ENCODE results near the gene SOX13.
"Not testable (repeated sequence)": the region's sequence is repeated elsewhere in the genome, so short reads cannot be mapped to it uniquely, and the experiment has no call there.

Gene SOX13

GRCh38 chr1:204087893-204088528 lies 15.1 kb downstream of the SOX13 start:
- DNase-seq (ENCODE audit: low spot score): no peak

- DNase-seq (ENCODE audit: low spot score): no peak
Measured at GRCh38 chr1:204088596-204088995, 15.7 kb downstream of the SOX13 start.

GRCh38 chr1:204089044-204089751 lies 16.3 kb downstream of the SOX13 start:
- peak; percentile 37 for DNase-seq (ENCODE audit: low spot score)

- DNase-seq (ENCODE audit: low spot score): not testable (repeated sequence)
Measured at GRCh38 chr1:204090132-204090531, 17.2 kb downstream of the SOX13 start.

GRCh38 chr1:204091066-204091465 lies 18.2 kb downstream of the SOX13 start:
- no peak for DNase-seq (ENCODE audit: low spot score)

DNA sequence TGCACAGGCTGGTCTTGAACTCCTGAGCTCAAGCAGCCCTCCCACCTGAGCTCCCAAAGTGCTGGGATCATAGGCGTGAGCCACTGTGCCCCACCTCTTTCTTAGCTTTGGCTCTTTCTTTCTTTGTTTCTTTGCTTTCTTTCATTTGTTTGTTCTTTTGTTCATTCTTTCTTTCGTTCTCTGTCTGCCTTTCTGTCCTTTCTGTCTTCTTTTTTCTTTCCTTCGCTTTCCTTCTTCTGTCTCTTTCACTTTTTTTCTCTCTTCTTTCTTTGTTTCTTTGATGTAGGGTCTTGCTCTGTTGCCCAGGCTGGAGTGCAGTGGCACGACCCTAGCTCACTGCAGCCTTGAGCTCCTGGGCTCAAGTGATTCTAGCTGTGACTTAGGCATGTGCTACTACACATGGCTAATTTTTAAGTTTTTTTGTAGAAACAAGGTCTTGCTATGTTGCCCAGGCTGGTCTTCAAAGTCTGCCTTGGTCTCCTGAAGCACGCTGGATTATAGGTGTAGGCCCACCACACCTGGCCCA lies 18.9 kb downstream of the SOX13 start:
- DNase-seq (ENCODE audit: low spot score): no peak

- no peak for DNase-seq (ENCODE audit: low spot score)
Measured at GRCh38 chr1:204092632-204093420, 19.9 kb downstream of the SOX13 start.

GRCh38 chr1:204093421-204093717 lies 20.5 kb downstream of the SOX13 start:
- no peak for DNase-seq (ENCODE audit: low spot score)

DNA sequence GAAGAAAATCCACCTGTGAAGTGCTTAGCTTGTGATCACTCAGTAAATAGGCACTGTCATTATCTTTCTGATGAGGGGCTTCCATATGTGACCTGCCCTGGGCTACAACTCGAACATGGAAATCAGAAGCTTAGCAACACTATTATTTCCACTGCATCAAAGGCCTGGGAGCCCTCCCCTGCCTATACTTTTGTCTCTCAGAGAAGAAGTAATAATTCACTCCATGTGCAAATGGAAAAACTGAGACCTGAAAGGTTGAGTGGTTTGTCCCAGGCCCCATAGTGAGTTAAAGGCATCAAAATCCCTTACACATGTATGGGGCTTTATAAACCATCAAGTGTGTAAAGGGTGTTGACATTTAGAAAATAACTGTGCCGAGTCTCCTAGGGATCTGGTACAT lies 20.9 kb downstream of the SOX13 start:
- no peak for DNase-seq (ENCODE audit: low spot score)

DNA sequence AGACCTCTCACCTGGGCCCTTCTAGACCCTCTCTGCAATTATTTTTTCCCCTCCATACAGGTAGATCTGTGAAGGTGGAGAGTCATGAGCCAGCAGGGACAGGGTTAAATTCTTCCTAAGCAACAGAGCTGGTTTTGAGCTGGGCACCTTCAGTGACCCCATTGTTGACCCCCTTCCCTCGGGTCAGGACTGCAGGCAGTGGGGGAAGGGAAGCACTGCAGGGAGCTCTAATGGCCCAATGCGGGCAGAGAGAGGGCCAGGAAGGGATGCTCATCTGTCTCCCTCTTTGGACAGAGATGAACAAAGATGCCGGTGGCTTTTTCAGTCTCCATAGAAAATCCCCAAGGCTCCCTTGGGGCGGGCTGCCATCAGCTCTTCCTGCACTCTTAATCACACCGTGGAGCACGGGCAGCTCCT lies 21.4 kb downstream of the SOX13 start:
- no peak for DNase-seq (ENCODE audit: low spot score)

GRCh38 chr1:204094856-204095634 lies 22.1 kb downstream of the SOX13 start:
- DNase-seq (ENCODE audit: low spot score): no peak

DNA sequence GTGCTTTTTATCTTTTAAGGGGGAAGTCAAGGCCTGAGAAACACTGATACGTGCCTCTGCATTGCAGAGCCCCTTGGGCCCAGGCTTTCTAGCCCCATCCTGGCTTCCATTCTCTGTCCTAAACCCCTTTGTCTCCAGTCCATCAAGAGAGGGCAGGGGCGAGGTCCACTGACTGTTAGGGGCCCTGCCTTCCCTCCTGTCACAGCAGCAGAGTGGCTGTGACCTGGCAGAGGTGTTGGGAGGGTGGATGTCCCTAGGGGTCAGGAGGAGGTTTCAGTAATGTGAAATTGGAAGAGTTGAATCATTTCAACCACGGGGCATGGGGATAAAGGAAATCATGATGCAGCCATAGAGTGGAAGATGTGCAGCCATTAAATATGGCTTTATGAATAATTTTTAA lies 24.0 kb downstream of the SOX13 start:
- no peak for DNase-seq (ENCODE audit: low spot score)

GRCh38 chr1:204098683-204099082 lies 25.8 kb downstream of the SOX13 start:
- no peak for DNase-seq (ENCODE audit: low spot score)

- DNase-seq (ENCODE audit: low spot score): not testable (repeated sequence)
Measured at GRCh38 chr1:204099754-204100153, 26.8 kb downstream of the SOX13 start.

- DNase-seq (ENCODE audit: low spot score): no peak
Measured at GRCh38 chr1:204102029-204102611, 29.2 kb downstream of the SOX13 start.

DNA sequence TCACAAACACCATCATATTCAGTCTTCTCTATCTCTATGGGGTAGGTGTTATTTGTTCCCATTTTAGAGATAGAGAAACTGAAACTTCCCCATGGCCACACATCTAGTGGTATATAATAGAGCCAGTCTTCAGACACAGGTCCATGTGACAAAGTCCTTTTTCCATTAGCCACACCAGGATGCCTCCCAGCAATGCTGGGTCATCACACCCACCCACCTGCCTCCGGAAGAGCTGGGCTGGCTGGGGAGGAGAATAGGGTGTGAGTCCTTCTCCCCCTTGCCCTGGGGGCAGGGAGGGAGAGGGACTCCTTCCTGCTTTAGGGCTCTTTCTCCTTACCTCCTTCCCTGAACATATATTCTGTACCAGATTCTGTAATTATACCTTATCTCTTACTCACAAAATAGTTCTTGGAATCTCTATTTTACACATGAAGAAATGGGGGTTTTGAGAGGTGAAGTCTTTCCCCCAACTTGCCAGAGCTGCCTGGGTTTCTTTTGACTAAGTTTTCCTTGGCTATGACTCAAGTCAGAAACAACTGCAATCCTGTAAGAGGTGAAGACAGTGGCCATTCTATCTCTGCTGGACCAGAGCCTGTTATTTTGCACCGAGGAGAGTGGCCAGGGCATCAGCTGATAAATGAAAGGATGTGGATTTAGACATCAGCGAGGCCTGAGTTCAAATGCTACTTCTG lies 30.0 kb downstream of the SOX13 start:
- DNase-seq (ENCODE audit: low spot score): no peak

DNA sequence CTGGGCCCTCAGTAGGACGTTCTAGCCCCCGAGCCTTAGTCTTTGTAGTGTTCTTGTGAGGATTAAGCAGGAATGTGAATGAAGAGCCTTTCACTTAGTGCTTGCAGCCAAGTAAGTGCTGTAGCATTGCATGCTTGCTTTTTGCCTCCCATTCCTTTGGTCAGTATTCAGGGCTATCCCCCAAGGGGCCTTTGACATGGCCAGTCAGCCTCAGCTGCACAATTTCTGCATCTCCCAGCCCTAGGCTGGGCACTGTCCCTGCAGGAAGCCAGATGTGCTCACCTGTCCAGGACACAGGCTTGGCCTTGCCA lies 30.5 kb downstream of the SOX13 start:
- DNase-seq (ENCODE audit: low spot score): no peak

DNA sequence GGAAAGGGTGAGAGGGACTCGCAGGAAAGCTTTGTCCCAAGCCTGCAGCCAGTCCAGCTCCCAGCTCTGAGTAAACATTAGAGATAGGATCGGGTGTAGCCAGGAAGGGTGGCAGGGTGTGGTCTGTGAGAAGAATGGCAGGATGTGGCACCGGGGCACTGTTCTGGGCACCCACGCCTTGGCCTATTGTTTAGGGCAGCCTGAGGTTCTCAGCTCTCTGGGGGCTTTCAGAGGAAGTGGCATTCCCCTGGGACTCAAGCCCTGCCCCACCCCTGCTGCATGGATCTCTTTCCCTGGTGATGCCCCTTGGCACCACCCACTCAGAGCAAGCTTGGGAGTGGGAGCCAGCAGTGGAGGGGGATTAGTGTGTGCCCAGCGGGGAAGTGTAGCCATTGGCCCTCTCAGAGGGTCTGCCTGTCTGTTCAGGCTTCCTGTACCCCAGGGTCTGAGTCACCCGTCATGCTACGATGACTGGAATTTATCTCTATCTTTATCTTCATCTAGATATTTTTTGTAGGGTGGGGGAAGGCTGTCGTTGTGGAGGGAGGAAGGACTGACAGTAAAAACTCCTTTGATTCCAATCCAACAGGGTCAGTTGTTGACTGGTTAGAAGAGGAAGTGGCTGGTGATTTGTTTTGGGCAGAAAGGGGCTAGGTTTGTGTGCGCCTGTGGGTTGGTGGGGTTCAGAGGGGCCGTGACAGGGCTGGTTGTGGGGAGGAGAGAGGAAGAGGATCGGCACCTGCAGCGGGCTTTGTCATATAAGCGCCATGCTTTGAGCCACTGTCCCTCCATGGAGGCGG lies 31.6 kb downstream of the SOX13 start:
- no peak for DNase-seq (ENCODE audit: low spot score)

DNA sequence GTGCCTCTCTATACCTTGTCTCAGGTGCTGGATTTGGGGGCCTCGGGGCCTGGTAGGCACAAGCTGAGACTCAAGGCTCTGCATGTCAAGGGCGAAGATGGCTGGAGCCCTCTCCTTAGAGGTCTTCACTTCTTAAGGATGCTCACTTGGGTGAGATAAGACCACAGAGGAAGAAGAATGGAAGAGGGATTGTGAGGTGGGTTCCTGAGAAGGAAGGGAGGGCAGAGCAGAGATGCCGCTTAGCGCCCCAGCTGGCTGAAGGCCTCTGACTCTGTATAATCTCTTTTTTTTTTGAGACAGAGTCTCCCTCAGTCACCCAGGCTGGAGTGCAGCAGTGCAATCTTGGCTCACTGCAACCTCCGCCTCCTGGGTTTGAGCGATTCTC lies 32.2 kb downstream of the SOX13 start:
- no peak for DNase-seq (ENCODE audit: low spot score)

DNA sequence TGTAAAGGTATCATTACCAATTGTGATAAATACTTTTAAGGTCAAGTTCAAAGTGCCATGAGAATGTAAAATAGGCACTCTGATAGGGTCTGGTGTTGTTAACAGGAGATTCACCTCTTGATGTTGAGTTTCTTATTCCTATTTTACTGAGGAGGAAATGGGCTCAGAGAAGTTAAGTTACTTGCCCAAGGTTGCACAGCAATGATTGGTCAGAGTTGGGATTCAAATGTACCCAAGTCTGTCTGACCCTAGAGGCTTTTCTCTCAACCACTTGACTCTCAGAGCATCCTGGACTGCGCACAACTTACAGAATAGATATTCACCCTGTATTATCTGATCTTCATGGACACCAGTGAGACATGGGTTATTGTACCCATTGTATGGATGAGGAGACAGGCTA lies 33.9 kb downstream of the SOX13 start:
- no peak for DNase-seq (ENCODE audit: low spot score)

DNA sequence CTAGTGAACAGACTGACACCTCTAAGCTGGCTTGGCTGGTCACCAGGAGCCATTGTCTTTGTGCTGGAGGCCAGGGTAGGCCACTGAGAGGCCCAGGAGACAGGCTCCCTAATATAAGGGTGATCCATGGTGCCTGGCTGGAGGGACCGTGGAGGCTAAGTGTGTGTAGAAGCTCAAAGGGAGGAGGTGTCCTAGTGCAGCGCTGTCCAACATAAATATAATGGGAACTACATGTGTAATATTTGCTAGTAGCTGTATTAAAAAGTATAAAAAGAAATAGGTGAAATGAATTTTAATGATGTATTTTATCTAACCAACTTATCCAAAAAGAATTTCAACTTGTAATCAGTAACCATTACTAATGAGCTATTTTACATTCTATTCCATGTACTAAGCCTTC lies 35.0 kb downstream of the SOX13 start:
- no peak for DNase-seq (ENCODE audit: low spot score)

Measured in Ammon's horn (tissue), 1 donor.